Spleen (tissue), 11 donors: Measurements from ENCODE around the gene LRPPRC. TPM values are rescaled to one million over a fixed set of nuclear protein-coding genes. Genes with fewer than 3 reads are reported as not detected.
A peak's percentile ranks its signal among the peaks of the same experiment; 100 is the strongest.

Experiments
- DNase-seq: peaks from one replicate; pipeline ENCODE4 v3.0.0-alpha.2; 2020
- H3K27ac ChIP-seq, 8 donors: fragments of 200-600 bp; sonication (generic) in 7 of 8; 1 replicate in 4 of 8; 2 replicates in 4 of 8; pipeline versions ENCODE4 v1.5.0 to v1.8.0; 2016 to 2021; ENCODE audit warnings: inconsistent platforms in 4 of 8, mild to moderate bottlenecking in 4 of 8, moderate library complexity in 1 of 8
- H3K27me3 ChIP-seq, 7 donors: fragments of 200-600 bp; sonication (generic) in 6 of 7; replicated peaks in 1 of 7; 1 replicate in 4 of 7; 2 replicates in 3 of 7; pipeline versions ENCODE4 v1.5.0 to v1.8.0; 2016 to 2021; ENCODE audit warnings: inconsistent platforms in 3 of 7, mild to moderate bottlenecking in 1 of 7
- H3K36me3 ChIP-seq, 6 donors: fragments of 200-600 bp; sonication (generic) in 5 of 6; 1 replicate in 4 of 6; 2 replicates in 2 of 6; pipeline versions ENCODE4 v1.5.0 to v1.8.0; 2016 to 2021; ENCODE audit warnings: inconsistent platforms in 2 of 6
- H3K4me1 ChIP-seq, 6 donors: fragments of 200-600 bp; sonication (generic) in 5 of 6; 1 replicate in 3 of 6; 2 replicates in 3 of 6; pipeline versions ENCODE4 v1.5.0 to v1.8.0; 2016 to 2021; ENCODE audit warnings: inconsistent platforms in 3 of 6
- H3K4me3 ChIP-seq, 8 donors: fragments of 200-600 bp; sonication (generic) in 7 of 8; 1 replicate in 4 of 8; 2 replicates in 4 of 8; pipeline versions ENCODE4 v1.5.0 to v1.8.0; 2016 to 2021; ENCODE audit warnings: inconsistent platforms in 4 of 8, mild to moderate bottlenecking in 4 of 8, moderate library complexity in 2 of 8
- H3K9me3 ChIP-seq, 8 donors: fragments of 200-600 bp; sonication (generic) in 7 of 8; 1 replicate in 4 of 8; 2 replicates in 4 of 8; pipeline versions ENCODE4 v1.5.0 to v1.8.0; 2016 to 2021; ENCODE audit warnings: inconsistent platforms in 4 of 8
- CTCF ChIP-seq, 11 experiments: fragments of 200-600 bp in 7 of 11; fragments of 450-650 bp in 4 of 11; sonication (generic) in 4 of 11; IDR thresholded peaks in 8 of 11; conservative IDR thresholded peaks in 3 of 11; 1 replicate in 7 of 11; 2 replicates in 4 of 11; pipeline versions ENCODE4 v1.4.0 to v1.8.0; 2016 to 2021; ENCODE audit warnings: antibody characterized with exemption in 11 of 11, inconsistent platforms in 4 of 11, mild to moderate bottlenecking in 1 of 11
- POLR2A ChIP-seq, 3 donors: fragments of 450-650 bp; IDR thresholded peaks; one replicate each; pipeline ENCODE4 v1.5.1; 2017; ENCODE audit warnings: antibody characterized with exemption in 3 of 3, mild to moderate bottlenecking in 1 of 3
- POLR2AphosphoS5 ChIP-seq, 3 donors: sonication (generic); formaldehyde crosslinking; IDR thresholded peaks; one replicate each; pipeline ENCODE4 v1.5.1; 2017; ENCODE audit warnings: antibody characterized with exemption in 3 of 3
- WGBS, 5 donors: extraction: QIAGEN DNeasy Blood & Tissue Kit in 3 of 5; methylation state at CpG; one replicate each; pipeline versions ENCODE4 v1.1.5 to v1.1.7; 2013 to 2018; 5-methylcytosine and 5-hydroxymethylcytosine counted together
- intact Hi-C: fragments of 100-400 bp; cut with DNase I; formaldehyde crosslinking; loops from one replicate; pipeline ENCODE4 v1.15.0; 2023; ENCODE audit warnings: low total_unique reads
- polyA plus RNA-seq, 3 donors: library from polyadenylated mRNA; stranded (reverse); fragments of 200-250 nt; gene quantifications; one replicate each; pipeline ENCODE4 v1.2.1, GENCODE V29; 2013
- total RNA-seq, 7 donors: library from RNA; depleted of rRNA in 3 of 7; stranded (reverse); fragments of >200 nt in 3 of 7; fragmentation: NEBNext Ultra II Directional in 4 of 7; extraction: Animal tissue kit (Norgen Biotek cat#: 25700) in 4 of 7; gene quantifications; one replicate each; pipeline versions ENCODE4 v1.1.0 to v1.2.1, GENCODE V29; 2016 to 2021
- donor health status: healthy with polysubstance abuse.
- donor health status: DM: no; HTN: no; CAD: no; lungs with moderate emphysema.
- donor health status: DM: no; HTN: no; CAD: no.
- donor health status: Bipolar disorder and iron deficiency.
- donor health status: healthy.
- donor health status: DM: no; HTN: no; CAD: no.
- donor health status: DM: yes; HTN: yes; CAD: no.

LRPPRC gene
- total and polyA plus RNA-seq, 10 donors = 25.0 to 72.5 (median 57.1) TPM

GRCh38 chr2:44005846-44006245 lies 10.1 kb upstream of the LRPPRC start:
- peaks cover 0 to 15% (median 11%) of the 10 kb centered on the region in 6 donors for H3K4me1 ChIP-seq
- intact Hi-C loops = no loop called here
- H3K4me3 ChIP-seq = no peak overlapping the region
- no peaks in the 10 kb centered on the region for H3K36me3 ChIP-seq
- WGBS, 5 donors = 68 to 85% (median 83%) methylated on average over 3 of the region's 3 CpGs
- H3K27me3 ChIP-seq = peaks cover 0 to 9% (median 0%) of the 10 kb centered on the region in 7 donors
- H3K9me3 ChIP-seq = no peaks in the 10 kb centered on the region
- TF ChIP-seq POLR2AphosphoS5 (IDR thresholded peaks at IDR 0.05) = no peak
- H3K27ac ChIP-seq = no peak overlapping the region
- DNase-seq = no peak

DNA sequence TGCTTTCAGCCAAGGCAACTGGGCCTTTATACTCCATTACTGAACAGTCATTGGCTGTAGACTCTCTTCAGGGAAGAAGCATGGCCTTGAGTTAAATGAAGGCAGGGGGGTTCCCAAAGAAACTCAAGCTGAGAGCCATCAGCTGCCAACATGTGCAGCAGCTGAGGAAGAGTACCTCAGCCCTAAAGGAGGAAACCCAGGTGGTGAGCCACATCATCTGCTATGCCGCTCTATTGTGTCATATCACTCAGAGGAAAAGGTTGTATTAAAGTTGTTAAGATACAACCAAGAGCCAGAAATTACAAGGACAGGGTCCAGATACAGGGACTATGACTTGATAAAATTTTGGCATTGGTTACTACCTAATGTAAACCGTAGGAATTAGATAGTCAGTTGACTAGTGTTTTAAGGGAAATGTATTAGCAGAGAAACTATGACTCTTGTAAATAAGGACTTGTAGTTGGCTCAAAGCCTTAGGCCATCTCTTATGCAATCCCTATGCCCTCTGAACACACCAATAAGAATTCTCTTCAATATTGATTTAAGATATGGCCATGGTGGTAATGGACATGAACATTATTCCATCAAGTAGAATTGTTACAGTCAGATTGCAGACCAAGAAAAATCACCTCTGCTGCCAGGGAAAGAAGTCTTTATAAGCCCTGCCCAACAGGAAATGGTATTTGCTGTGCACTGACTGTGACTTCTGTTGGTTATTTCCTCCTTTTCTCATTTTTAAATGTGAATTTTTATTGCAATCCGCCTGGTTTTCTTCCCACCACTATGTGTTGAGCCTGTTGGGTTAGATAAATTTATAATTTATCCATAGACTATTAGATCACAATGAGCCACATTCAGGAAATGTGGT lies 9.2 kb upstream of the LRPPRC start:
- Histone ChIP-seq H3K27ac (peak overlapping the region in 3 of 8 donors; percentile 10 to 15 (median 10)), H3K4me1 (peaks cover 0 to 15% (median 11%) of the 10 kb centered on the region in 6 donors), H3K27me3 (peaks cover 0 to 3% (median 0%) of the 10 kb centered on the region in 7 donors), H3K9me3 (no peaks in the 10 kb centered on the region), H3K4me3 (no peak overlapping the region), H3K36me3 (no peaks in the 10 kb centered on the region)
- intact Hi-C loops = no loop called here
- TF ChIP-seq POLR2AphosphoS5 (IDR thresholded peaks at IDR 0.05) = no peak
- no peak for TF ChIP-seq CTCF (IDR thresholded peaks at IDR 0.05 in 8 of 11, conservative IDR thresholded peaks at IDR 0.05 in 3 of 11)
- TF ChIP-seq POLR2A (IDR thresholded peaks at IDR 0.05) = no peak
- no peak for DNase-seq
- 40 to 58% (median 50%) methylated on average over 3 of the region's 3 CpGs for WGBS, 5 donors

- H3K27ac ChIP-seq = no peak overlapping the region
- peaks cover 2 to 19% (median 15%) of the 10 kb centered on the region in 6 donors for H3K4me1 ChIP-seq
- intact Hi-C loops = no loop called here
- no peak overlapping the region for H3K4me3 ChIP-seq
- no peak for TF ChIP-seq POLR2AphosphoS5 (IDR thresholded peaks at IDR 0.05)
- TF ChIP-seq CTCF (IDR thresholded peaks at IDR 0.05 in 8 of 11, conservative IDR thresholded peaks at IDR 0.05 in 3 of 11) = no peak
- TF ChIP-seq POLR2A (IDR thresholded peaks at IDR 0.05) = no peak
- no peaks in the 10 kb centered on the region for H3K27me3 ChIP-seq
- no peaks in the 10 kb centered on the region for H3K36me3 ChIP-seq
- H3K9me3 ChIP-seq = no peaks in the 10 kb centered on the region
- no peak for DNase-seq
- 59 to 85% (median 79%) methylated on average over 1 of the region's 1 CpG for WGBS, 5 donors
These were observed 5.9 kb upstream of the LRPPRC start for GRCh38 chr2:44001716-44002115.

DNA sequence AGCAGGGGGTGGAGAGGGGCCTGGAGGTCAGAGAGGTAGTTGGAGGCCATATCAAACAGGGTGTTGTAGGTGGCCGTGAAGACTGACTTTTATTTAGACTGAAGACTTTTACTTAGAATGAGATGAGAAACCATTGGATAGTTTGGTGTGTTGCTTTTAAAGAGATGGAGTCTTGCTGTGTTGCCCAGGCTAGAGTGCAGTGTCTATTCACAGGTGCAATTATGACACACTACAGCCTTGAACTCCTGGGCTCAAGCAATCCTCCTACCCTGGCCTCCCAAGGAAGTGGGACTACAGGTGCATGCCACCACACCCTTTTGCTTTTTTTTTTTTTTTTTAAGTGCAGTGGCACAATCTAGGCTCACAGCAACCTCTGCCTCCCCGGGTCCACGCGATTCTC lies 2.5 kb upstream of the LRPPRC start:
- intact Hi-C loops = no loop called here
- no peak for TF ChIP-seq POLR2AphosphoS5 (IDR thresholded peaks at IDR 0.05)
- TF ChIP-seq POLR2A (IDR thresholded peaks at IDR 0.05) = no peak
- TF ChIP-seq CTCF (IDR thresholded peaks at IDR 0.05 in 8 of 11, conservative IDR thresholded peaks at IDR 0.05 in 3 of 11) = no peak
- WGBS, 5 donors = 86 to 95% (median 93%) methylated on average over 4 of the region's 4 CpGs
- H3K27ac ChIP-seq = no peak overlapping the region
- H3K9me3 ChIP-seq = no peaks in the 10 kb centered on the region
- no peaks in the 10 kb centered on the region for H3K27me3 ChIP-seq
- DNase-seq = no peak
- no peak overlapping the region for H3K4me3 ChIP-seq
- peaks cover 16 to 31% (median 27%) of the 10 kb centered on the region in 6 donors for H3K4me1 ChIP-seq
- H3K36me3 ChIP-seq = peaks cover 0 to 7% (median 0%) of the 10 kb centered on the region in 6 donors
